ENCODE data around the gene RAD51B.

The RAD51B gene

GRCh38 chr14:68656452-68656851 is 836.9 kb downstream of the RAD51B start:
- CTCF ChIA-PET: interaction anchor here (0.5 to 0.6 kb wide), 2 partner anchors 18 to 167 kb away, joined by 3 read pairs; no protein-coding TSS in a partner anchor
- Histone ChIP-seq H3K9me3 (ENCODE audit: control insufficient read depth, insufficient read depth, low read depth, low read length) (no peaks in the 10 kb centered on the region), H3K27ac (ENCODE audit: extremely low read depth, low read depth, low read length) (no peak overlapping the region), H3K36me3 (ENCODE audit: control insufficient read depth in 2 of 2, insufficient read depth in 1 of 2, low read length in 2 of 2) (no peaks in the 10 kb centered on the region), H3K4me3 (ENCODE audit: low read depth, low read length) (no peak overlapping the region), H3K4me1 (ENCODE audit: control insufficient read depth, insufficient read depth, low read length) (no peaks in the 10 kb centered on the region)
- POLR2A ChIA-PET: no interaction called here
- TF ChIP-seq ZNF174 (tag by site-specific recombination; IDR thresholded peaks at IDR 0.05): no peak
- TF ChIP-seq ZNF626 (tag by site-specific recombination; IDR thresholded peaks at IDR 0.05): no peak
- no peak for TF ChIP-seq ZNF350 (tag by site-specific recombination; IDR thresholded peaks at IDR 0.05)
- no peak for TF ChIP-seq ZNF302 (tag by site-specific recombination; IDR thresholded peaks at IDR 0.05; ENCODE audit: low read depth)
- TF ChIP-seq WT1 (tag by site-specific recombination; IDR thresholded peaks at IDR 0.05): no peak
- TF ChIP-seq GFI1B (tag by site-specific recombination; IDR thresholded peaks at IDR 0.05): no peak
- TF ChIP-seq KLF8 (tag by site-specific recombination; IDR thresholded peaks at IDR 0.05): no peak
- TF ChIP-seq GLI2 (tag by site-specific recombination; IDR thresholded peaks at IDR 0.05; ENCODE audit: borderline replicate concordance, low read depth): no peak
- no peak for TF ChIP-seq SALL2 (tag by site-specific recombination; IDR thresholded peaks at IDR 0.05; ENCODE audit: borderline replicate concordance)
- no peak for TF ChIP-seq MZF1 (tag by site-specific recombination; IDR thresholded peaks at IDR 0.05; ENCODE audit: borderline replicate concordance)
- no peak for TF ChIP-seq SP3 (tag by site-specific recombination; IDR thresholded peaks at IDR 0.05)
- TF ChIP-seq GLI4 (tag by site-specific recombination; IDR thresholded peaks at IDR 0.05): no peak

- H3K36me3 ChIP-seq (ENCODE audit: control insufficient read depth in 2 of 2, insufficient read depth in 1 of 2, low read length in 2 of 2): no peaks in the 10 kb centered on the region
- no peak overlapping the region for H3K4me3 ChIP-seq (ENCODE audit: low read depth, low read length)
- ChIA-PET POLR2A (no interaction called here), CTCF (interaction anchor here (0.6 kb wide), 1 partner anchor 14 kb away, joined by 3 read pairs; no protein-coding TSS in a partner anchor)
- no peak overlapping the region for H3K27ac ChIP-seq (ENCODE audit: extremely low read depth, low read depth, low read length)
- H3K9me3 ChIP-seq (ENCODE audit: control insufficient read depth, insufficient read depth, low read depth, low read length): no peaks in the 10 kb centered on the region
- H3K4me1 ChIP-seq (ENCODE audit: control insufficient read depth, insufficient read depth, low read length): no peaks in the 10 kb centered on the region
- TF ChIP-seq ZNF174 (tag by site-specific recombination; IDR thresholded peaks at IDR 0.05): no peak
- no peak for TF ChIP-seq ZNF23 (tag by site-specific recombination; IDR thresholded peaks at IDR 0.05; ENCODE audit: borderline replicate concordance)
- no peak for TF ChIP-seq PRDM1 (tag by site-specific recombination; IDR thresholded peaks at IDR 0.05)
- TF ChIP-seq INSM2 (tag by site-specific recombination; IDR thresholded peaks at IDR 0.05): no peak
- no peak for TF ChIP-seq ZBTB17 (tag by site-specific recombination; IDR thresholded peaks at IDR 0.05)
- TF ChIP-seq ZSCAN30 (tag by site-specific recombination; IDR thresholded peaks at IDR 0.05): no peak
- no peak for TF ChIP-seq ZNF140 (tag by site-specific recombination; IDR thresholded peaks at IDR 0.05)
- TF ChIP-seq ZNF19 (tag by site-specific recombination; IDR thresholded peaks at IDR 0.05; ENCODE audit: low read depth): no peak
- no peak for TF ChIP-seq HOXA7 (CRISPR knock-in tag; IDR thresholded peaks at IDR 0.05; ENCODE audit: borderline replicate concordance)
- TF ChIP-seq GLI4 (tag by site-specific recombination; IDR thresholded peaks at IDR 0.05): no peak
- no peak for TF ChIP-seq GFI1B (tag by site-specific recombination; IDR thresholded peaks at IDR 0.05)
- TF ChIP-seq ZNF221 (tag by site-specific recombination; IDR thresholded peaks at IDR 0.05; ENCODE audit: borderline replicate concordance): no peak
- no peak for TF ChIP-seq ZNF394 (tag by site-specific recombination; IDR thresholded peaks at IDR 0.05; ENCODE audit: borderline replicate concordance)
- no peak for TF ChIP-seq ZNF324 (tag by site-specific recombination; IDR thresholded peaks at IDR 0.05)
- no peak for TF ChIP-seq ZBTB8A (tag by site-specific recombination; IDR thresholded peaks at IDR 0.05)
- TF ChIP-seq ZNF510 (tag by site-specific recombination; IDR thresholded peaks at IDR 0.05; ENCODE audit: insufficient replicate concordance): no peak
These were observed 837.9 kb downstream of the RAD51B start for GRCh38 chr14:68657300-68658028.

Data from HEK293 (cell line).